IPS-NIHi7 (cell line): ENCODE results near the gene CDC45.
"Not testable (repeated sequence)": the region's sequence is repeated elsewhere in the genome, so short reads cannot be mapped to it uniquely, and the experiment has no call there.

Experiments
- DNase-seq: peaks from one replicate; pipeline ENCODE4 v3.0.0; 2012; ENCODE audit warnings: mixed read lengths; ENCODE audit errors: extremely low spot score

The CDC45 gene

DNA sequence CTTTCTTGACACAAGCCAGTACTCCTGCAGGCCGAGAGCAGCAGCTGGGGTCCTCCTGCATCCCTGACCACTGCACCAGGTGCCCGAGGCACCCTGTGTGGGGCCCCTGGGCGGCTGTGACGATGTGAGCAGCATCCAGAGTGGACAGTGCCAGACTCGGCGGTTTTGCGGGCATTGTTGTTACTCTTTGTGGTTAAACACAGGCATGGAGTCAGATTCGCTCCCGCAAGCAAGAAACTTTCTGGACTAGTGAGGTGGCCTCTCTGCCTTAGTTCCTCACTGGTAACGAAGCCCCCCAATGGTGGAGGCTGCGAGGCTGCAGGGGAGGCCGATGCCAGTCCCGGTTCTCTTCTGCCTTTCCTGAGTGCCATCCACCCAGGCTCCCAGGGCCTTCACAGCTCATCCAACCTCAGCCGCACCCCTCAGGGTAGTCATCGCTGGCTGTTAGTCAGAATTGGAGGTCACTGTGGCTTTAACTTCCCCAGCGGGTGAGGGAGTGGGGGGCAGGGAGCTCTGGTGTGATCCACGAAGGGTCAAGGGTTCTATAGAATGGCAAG lies 48.2 kb downstream of the CDC45 start:
- no peak for DNase-seq

- DNase-seq: no peak
These were observed 50.1 kb downstream of the CDC45 start for GRCh38 chr22:19529811-19530210.

DNA sequence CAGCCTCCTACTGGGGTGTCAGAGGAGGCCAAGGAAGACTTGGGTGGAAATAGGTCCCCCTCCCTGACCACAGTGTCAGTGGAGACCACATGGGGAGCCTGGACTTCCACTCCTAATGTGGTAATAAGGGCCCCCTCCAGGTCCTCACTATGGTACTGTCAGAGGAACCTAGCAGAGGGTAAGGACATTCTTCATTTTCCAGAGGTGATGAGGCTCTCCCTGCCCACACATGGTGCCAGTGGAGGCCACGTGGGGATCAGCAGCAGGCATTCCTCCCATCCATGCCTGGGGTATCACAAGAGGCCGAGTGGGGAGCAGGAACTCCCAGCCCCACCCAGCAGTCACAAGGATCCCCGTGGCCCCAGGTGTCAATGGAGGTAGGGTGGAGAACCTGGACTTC lies 51.0 kb downstream of the CDC45 start:
- no peak for DNase-seq

DNA sequence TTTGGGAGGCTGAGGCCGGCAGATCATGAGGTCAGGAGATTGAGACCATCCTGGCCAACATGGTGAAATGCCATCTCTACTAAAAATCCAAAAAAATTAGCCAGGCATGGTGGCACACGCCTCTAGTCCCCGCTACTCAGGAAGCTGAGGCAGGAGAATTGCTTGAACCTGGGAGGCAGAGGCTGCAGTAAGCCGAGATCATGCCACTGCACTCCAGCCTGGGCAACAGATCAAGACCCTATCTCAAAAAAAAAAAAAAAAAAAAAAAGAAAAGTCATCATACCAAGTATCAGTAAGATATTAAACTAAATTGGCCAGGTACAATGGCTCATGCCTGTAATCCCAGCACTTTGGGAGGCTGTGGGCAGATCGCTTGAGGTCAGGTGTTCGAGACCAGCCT lies 51.6 kb downstream of the CDC45 start:
- DNase-seq: not testable (repeated sequence)

- DNase-seq: no peak
These were observed 53.4 kb downstream of the CDC45 start for GRCh38 chr22:19533049-19533626.

DNA sequence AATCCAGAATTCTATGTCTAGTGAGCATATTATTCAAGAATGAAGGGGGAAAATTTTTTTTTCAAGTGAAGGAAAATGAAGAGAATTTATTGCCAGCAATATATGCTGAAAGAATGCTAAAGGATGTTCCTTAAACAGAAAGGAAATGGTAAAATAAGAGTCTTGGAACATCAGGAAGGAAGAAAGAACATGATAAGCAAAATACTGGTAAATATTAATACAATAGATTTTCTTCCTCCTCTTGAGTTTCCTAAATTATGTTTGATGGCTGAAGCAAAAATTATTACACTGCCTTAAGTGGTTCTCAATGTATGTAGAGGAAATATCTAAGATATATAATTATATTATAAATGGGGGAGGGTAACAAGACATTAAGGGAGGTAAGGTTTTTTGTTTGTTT lies 54.1 kb downstream of the CDC45 start:
- DNase-seq: no peak

DNA sequence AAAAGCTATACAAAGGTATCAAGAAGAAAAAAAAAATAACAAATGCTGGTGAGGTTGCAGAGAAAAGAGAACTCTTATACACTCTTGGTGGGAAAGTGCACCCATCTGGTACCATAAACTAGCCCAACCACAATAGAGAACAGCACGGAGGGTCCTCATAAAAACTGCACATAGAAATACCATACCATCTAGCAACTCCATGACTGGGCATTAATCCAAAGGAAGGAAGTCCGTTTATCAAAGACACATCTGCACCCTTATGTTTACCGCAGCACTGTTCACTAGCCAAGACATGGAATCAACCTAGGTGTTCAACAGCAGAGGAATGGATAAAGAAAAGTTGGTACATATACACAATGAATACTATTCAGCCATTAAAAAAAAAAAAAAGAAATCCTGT lies 55.3 kb downstream of the CDC45 start:
- DNase-seq: no peak

GRCh38 chr22:19536564-19536963 lies 56.8 kb downstream of the CDC45 start:
- no peak for DNase-seq

DNA sequence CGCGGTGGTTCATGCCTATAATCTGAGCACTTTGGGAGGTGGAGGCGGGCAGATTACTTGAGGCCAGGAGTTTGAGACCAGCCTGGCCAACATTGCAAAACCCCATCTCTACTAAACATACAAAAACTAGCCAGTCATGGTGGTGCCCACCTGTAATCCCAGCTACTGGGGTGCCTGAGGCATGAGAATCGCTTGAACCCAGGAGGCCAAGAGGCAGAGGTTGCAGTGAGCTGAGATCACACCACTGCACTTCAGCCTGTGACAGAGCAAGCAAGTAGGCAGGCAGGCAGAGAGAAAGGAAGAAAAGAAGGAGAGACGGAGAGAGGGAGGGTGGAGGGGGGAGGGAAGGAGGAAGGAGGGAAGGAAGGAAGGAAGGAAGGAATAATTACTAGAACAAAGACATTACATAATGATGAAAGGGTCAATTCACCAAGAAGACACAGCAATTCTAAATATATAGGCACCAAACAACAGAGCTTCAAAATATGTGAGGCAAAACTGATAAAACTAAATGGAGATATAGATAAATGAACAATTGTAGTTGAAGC lies 58.3 kb downstream of the CDC45 start:
- no peak for DNase-seq

GRCh38 chr22:19540394-19540793 lies 60.7 kb downstream of the CDC45 start:
- no peak for DNase-seq

- no peak for DNase-seq
These were observed 64.4 kb downstream of the CDC45 start for GRCh38 chr22:19543970-19544708.

- no peak for DNase-seq
These were observed 66.2 kb downstream of the CDC45 start for GRCh38 chr22:19545935-19546207.

DNA sequence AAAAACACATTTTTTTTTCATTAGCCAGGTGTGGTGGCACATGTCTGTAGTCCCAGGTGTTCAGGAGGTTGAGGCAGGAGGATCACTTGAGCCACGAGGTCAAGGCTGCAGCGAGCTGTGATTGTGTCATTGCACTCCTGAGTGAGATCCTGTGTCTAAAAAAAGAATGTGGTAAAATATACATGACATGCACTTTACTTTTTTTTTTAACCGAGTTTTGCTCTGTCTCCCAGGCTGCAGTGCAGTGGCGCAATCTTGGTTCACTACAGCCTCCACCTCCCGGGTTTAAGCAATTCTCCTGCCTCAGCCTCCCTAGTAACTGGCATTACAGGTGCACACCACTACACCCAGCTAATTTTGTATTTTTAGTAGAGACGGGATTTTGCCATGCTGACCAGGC lies 67.0 kb downstream of the CDC45 start:
- no peak for DNase-seq

- no peak for DNase-seq
These were observed 67.9 kb downstream of the CDC45 start for GRCh38 chr22:19547620-19548019.

DNA sequence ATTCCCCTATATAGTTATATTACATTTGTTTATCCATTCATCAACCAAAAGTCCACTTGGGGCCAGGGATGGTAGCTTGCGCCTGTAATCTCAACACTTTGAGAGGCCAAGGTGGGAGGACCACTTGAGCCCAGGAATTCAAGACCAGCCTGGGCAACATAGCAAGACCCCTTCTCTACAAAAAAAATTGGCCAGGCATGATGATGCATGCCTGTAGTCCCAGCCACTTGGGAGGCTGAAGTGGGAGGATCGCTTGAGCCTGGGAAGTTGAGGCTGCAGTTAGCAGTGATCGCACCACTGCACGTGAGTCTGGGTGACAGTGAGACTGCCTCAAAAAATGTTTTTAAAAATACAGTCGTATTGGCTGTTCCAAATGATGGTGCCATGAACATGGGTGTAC lies 68.7 kb downstream of the CDC45 start:
- DNase-seq: not testable (repeated sequence)

DNA sequence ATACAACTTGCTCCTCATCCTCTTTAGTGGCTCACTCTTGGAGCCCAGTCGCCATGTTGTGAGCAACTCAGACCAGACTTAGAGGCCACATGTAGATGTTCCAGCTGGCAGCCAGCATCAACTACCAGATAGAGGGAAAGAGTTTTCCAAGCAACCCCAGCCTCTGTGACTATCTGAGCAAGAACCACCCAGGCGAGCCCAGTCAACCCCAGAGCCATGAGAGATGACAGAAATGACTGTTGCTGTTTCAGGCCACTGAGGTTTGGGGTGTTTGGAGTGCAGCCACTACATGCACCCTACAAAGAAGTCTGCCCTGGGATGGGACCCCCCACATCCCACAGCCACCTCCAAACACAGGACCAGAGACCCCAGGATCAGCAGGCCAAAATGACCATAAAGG lies 69.2 kb downstream of the CDC45 start:
- no peak for DNase-seq

DNA sequence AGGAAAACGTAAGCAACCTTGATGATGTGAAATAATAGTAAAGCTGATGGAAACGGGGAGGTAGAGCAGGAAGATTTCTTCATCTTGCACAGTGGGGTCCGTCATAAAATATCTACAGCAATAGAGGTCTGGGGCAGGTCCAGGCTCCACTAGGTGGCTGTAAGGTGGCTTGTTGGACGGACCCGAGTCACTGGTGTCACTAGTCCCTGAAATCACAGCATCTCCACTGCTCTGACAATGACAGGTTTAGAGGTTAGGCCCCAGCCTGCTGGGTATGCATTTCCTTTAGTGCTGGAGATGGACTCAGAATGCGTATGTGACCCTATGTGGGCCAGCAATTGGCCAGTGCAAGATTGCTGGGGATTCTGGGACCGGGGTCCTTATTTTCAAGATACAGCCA lies 69.7 kb downstream of the CDC45 start:
- no peak for DNase-seq

- DNase-seq: no peak
These were observed 70.7 kb downstream of the CDC45 start for GRCh38 chr22:19550382-19550781.

DNA sequence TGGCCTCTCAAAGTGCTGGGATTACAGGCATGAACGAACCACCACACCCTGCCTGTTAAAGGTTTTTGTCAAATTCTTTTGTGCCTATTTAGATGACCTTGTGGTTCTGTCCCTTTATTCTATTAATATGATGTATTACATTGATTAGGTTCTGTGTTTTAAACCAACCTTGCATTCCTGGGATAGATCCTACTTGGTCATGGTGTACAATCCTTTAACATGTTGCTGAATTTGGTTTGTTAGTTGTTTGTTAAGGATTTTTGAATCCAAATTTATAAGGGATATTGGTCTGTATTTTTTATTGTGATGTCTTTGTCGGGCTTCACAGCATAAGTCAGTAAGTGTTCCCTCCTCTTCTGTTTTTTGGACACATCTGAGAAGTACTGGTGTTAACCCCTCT lies 73.5 kb downstream of the CDC45 start:
- DNase-seq: no peak

GRCh38 chr22:19554834-19555404 lies 75.2 kb downstream of the CDC45 start:
- DNase-seq: peak; percentile 88

DNA sequence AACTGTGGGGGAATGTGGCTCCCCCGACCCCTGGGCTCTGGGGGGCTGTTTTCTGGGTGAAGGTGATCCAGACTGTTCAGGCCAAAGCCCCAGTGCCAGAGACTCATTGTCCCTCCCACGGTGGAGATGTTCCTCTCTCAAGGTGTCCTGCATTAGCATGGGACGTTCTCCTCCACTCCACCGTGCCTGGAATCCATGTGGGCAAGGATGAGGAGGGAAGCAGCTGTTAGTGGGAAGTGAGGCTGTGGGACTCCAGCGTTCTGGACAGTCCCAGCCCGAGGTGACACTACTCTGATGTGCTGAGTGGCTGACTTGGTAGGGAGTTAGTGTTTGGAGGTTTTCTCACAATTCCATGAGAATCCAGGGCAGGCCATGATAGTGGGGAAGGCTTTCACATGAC lies 75.9 kb downstream of the CDC45 start:
- peak; percentile 5 for DNase-seq

- DNase-seq: no peak
These were observed 77.3 kb downstream of the CDC45 start for GRCh38 chr22:19556963-19557545.

GRCh38 chr22:19559324-19559811 lies 79.6 kb downstream of the CDC45 start:
- peak; percentile 51 for DNase-seq
